Trophoblast cell (in vitro differentiated cells and primary cell): ENCODE data around the gene FYN.

Experiments
- DNase-seq, 2 donors: peaks; one replicate each; pipeline ENCODE4 v3.0.0-alpha.2; 2016
- H2AFZ ChIP-seq: 2 replicates; pipeline ENCODE4 v1.6.1; 2013; ENCODE audit warnings: low read length, moderate library complexity, mild to moderate bottlenecking; ENCODE audit not compliant: insufficient read depth, poor library complexity
- H2AK5ac ChIP-seq: 2 replicates; pipeline ENCODE4 v1.6.1; 2013; ENCODE audit warnings: mild to moderate bottlenecking, low read length
- H2BK120ac ChIP-seq: 2 replicates; pipeline ENCODE4 v1.6.1; 2013; ENCODE audit warnings: low read length, mild to moderate bottlenecking, moderate library complexity; ENCODE audit not compliant: insufficient read depth, poor library complexity
- H2BK12ac ChIP-seq: 2 replicates; pipeline ENCODE4 v1.6.1; 2013; ENCODE audit warnings: mild to moderate bottlenecking, low read length, moderate library complexity
- H2BK5ac ChIP-seq: 2 replicates; pipeline ENCODE4 v1.6.1; 2013; ENCODE audit warnings: low read length, low read depth, moderate library complexity, mild to moderate bottlenecking; ENCODE audit not compliant: poor library complexity
- H3K14ac ChIP-seq: 2 replicates; pipeline ENCODE4 v1.6.1; 2013; ENCODE audit warnings: mild to moderate bottlenecking, low read length
- H3K18ac ChIP-seq: 2 replicates; pipeline ENCODE4 v1.6.1; 2013; ENCODE audit warnings: mild to moderate bottlenecking, low read length
- H3K23ac ChIP-seq: 2 replicates; pipeline ENCODE4 v1.6.1; 2013; ENCODE audit warnings: low read length
- H3K27ac ChIP-seq: 2 replicates; pipeline ENCODE4 v1.5.1; 2013; ENCODE audit warnings: low read depth, mild to moderate bottlenecking, inconsistent platforms, low read length, moderate library complexity
- H3K27me3 ChIP-seq: 2 replicates; pipeline ENCODE4 v1.6.1; 2013; ENCODE audit warnings: inconsistent platforms, mild to moderate bottlenecking, low read length, moderate library complexity; ENCODE audit not compliant: insufficient read depth
- H3K36me3 ChIP-seq, 2 experiments: 1 replicate in 1 of 2; 2 replicates in 1 of 2; pipeline ENCODE4 v1.6.1; 2013; ENCODE audit warnings: low read length in 2 of 2, mild to moderate bottlenecking in 2 of 2, moderate library complexity in 1 of 2; ENCODE audit not compliant: insufficient read depth in 2 of 2, control insufficient read depth in 1 of 2
- H3K4ac ChIP-seq: 2 replicates; pipeline ENCODE4 v1.6.1; 2013; ENCODE audit warnings: low read depth, mild to moderate bottlenecking, low read length, moderate library complexity
- H3K4me1 ChIP-seq, 2 experiments: 1 replicate in 1 of 2; 2 replicates in 1 of 2; pipeline ENCODE4 v1.6.1; 2013; ENCODE audit warnings: low read length in 2 of 2, mild to moderate bottlenecking in 2 of 2, moderate library complexity in 1 of 2; ENCODE audit not compliant: insufficient read depth in 2 of 2, control insufficient read depth in 1 of 2
- H3K4me2 ChIP-seq: 2 replicates; pipeline ENCODE4 v1.6.1; 2013; ENCODE audit warnings: inconsistent platforms, mild to moderate bottlenecking, low read length, moderate library complexity
- H3K4me3 ChIP-seq: 2 replicates; pipeline ENCODE4 v1.5.1; 2013; ENCODE audit warnings: mild to moderate bottlenecking, low read depth, low read length, inconsistent platforms
- H3K79me1 ChIP-seq: one replicate; pipeline ENCODE4 v1.6.1; 2013; ENCODE audit warnings: low read length
- H3K79me2 ChIP-seq: 2 replicates; pipeline ENCODE4 v1.6.1; 2013; ENCODE audit warnings: low read length, mild to moderate bottlenecking; ENCODE audit not compliant: control insufficient read depth, insufficient read depth, poor library complexity
- H3K9ac ChIP-seq: 2 replicates; pipeline ENCODE4 v1.6.1; 2013; ENCODE audit warnings: mild to moderate bottlenecking, low read length
- H3K9me3 ChIP-seq: 2 replicates; pipeline ENCODE4 v1.6.1; 2013; ENCODE audit warnings: low read depth, mild to moderate bottlenecking, control low read depth, inconsistent platforms, low read length; ENCODE audit not compliant: insufficient read depth
- H4K12ac ChIP-seq: 2 replicates; pipeline ENCODE4 v1.6.1; 2013; ENCODE audit warnings: low read depth, mild to moderate bottlenecking, low read length, moderate library complexity
- H4K8ac ChIP-seq: 2 replicates; pipeline ENCODE4 v1.6.1; 2013; ENCODE audit warnings: low read depth, mild to moderate bottlenecking, low read length, moderate library complexity
- H4K91ac ChIP-seq: one replicate; pipeline ENCODE4 v1.6.1; 2013; ENCODE audit warnings: low read depth, mild to moderate bottlenecking, low read length, moderate library complexity
- WGBS: extraction: QIAGEN DNeasy Blood & Tissue Kit; methylation state at CpG from one replicate; pipeline ENCODE4 v1.1.7; 2013; ENCODE audit warnings: missing lambda C conversion rate; ENCODE audit not compliant: insufficient read length, insufficient coverage; ENCODE audit errors: extremely low coverage; 5-methylcytosine and 5-hydroxymethylcytosine counted together

FYN gene

GRCh38 chr6:111862741-111863140, 10.5 kb downstream of the FYN start:
- Histone ChIP-seq H3K4me1 (peaks cover 0 to 4% of the 10 kb centered on the region in 2 experiments), H3K36me3 (no peaks in the 10 kb centered on the region), H3K79me1 (no peaks in the 10 kb centered on the region), H3K27me3 (no peaks in the 10 kb centered on the region), H3K9me3 (no peaks in the 10 kb centered on the region), H3K27ac (no peak overlapping the region), H3K18ac (no peak overlapping the region), H3K14ac (no peak overlapping the region), H3K9ac (no peak overlapping the region), H3K4ac (no peak overlapping the region), H4K91ac (no peak overlapping the region), H3K79me2 (no peaks in the 10 kb centered on the region), H3K4me3 (no peak overlapping the region), H2BK12ac (no peak overlapping the region), H2AFZ (no peak overlapping the region), H2BK5ac (no peak overlapping the region), H3K23ac (no peak overlapping the region), H3K4me2 (no peak overlapping the region), H2BK120ac (no peak overlapping the region), H4K12ac (no peak overlapping the region), H2AK5ac (no peak overlapping the region), H4K8ac (no peak overlapping the region)
- DNase-seq: no peak
- WGBS: no CpG with 5 or more reads among the region's 6 CpGs

GRCh38 chr6:111862314-111862713, 10.9 kb downstream of the FYN start:
- Histone ChIP-seq H3K79me2 (no peaks in the 10 kb centered on the region), H2AK5ac (no peak overlapping the region), H3K27me3 (no peaks in the 10 kb centered on the region), H3K14ac (no peak overlapping the region), H4K8ac (no peak overlapping the region), H3K9me3 (no peaks in the 10 kb centered on the region), H3K4ac (no peak overlapping the region), H3K9ac (no peak overlapping the region), H2BK120ac (no peak overlapping the region), H4K91ac (no peak overlapping the region), H3K79me1 (no peaks in the 10 kb centered on the region), H3K18ac (no peak overlapping the region), H3K27ac (no peak overlapping the region), H3K4me1 (peaks cover 0 to 4% of the 10 kb centered on the region in 2 experiments), H2BK5ac (no peak overlapping the region), H3K4me2 (no peak overlapping the region), H4K12ac (no peak overlapping the region), H2BK12ac (no peak overlapping the region), H3K23ac (no peak overlapping the region), H3K4me3 (no peak overlapping the region), H2AFZ (no peak overlapping the region), H3K36me3 (no peaks in the 10 kb centered on the region)
- DNase-seq: no peak
- no CpG with 5 or more reads among the region's 5 CpGs for WGBS

DNA sequence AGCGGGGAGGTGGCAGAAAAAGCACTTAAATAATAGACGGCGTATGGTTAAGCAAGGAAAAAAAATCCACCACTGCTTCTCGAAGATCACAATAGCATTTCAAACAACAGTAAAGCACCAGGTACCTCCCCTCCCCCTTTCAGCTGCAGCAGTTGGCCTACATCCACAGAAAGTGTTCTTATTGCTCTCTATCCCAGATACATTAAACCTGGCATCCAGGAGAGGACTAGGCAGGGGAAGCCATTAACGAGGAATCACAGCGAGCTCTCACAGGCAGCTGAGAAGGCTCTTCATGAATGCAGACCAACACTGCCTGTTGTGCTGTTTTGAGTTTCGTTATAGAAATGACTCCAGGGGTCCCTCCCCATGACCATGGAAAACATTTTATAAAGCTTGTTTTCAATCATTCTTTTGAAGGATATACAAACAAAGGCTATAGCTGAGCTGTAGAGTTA, 11.8 kb downstream of the FYN start:
- no peak for DNase-seq
- Histone ChIP-seq H3K4me1 (no peaks in the 10 kb centered on the region), H4K91ac (no peak overlapping the region), H3K18ac (no peak overlapping the region), H3K23ac (no peak overlapping the region), H2AFZ (no peak overlapping the region), H3K9ac (no peak overlapping the region), H2BK12ac (no peak overlapping the region), H3K4me3 (no peak overlapping the region), H2AK5ac (no peak overlapping the region), H3K4ac (no peak overlapping the region), H4K8ac (no peak overlapping the region), H4K12ac (no peak overlapping the region), H3K27ac (no peak overlapping the region), H3K4me2 (no peak overlapping the region), H3K27me3 (no peaks in the 10 kb centered on the region), H3K79me1 (no peaks in the 10 kb centered on the region), H2BK5ac (no peak overlapping the region), H3K9me3 (no peaks in the 10 kb centered on the region), H3K14ac (no peak overlapping the region), H3K79me2 (no peaks in the 10 kb centered on the region), H3K36me3 (no peaks in the 10 kb centered on the region), H2BK120ac (no peak overlapping the region)
- no CpG with 5 or more reads among the region's 7 CpGs for WGBS

DNA sequence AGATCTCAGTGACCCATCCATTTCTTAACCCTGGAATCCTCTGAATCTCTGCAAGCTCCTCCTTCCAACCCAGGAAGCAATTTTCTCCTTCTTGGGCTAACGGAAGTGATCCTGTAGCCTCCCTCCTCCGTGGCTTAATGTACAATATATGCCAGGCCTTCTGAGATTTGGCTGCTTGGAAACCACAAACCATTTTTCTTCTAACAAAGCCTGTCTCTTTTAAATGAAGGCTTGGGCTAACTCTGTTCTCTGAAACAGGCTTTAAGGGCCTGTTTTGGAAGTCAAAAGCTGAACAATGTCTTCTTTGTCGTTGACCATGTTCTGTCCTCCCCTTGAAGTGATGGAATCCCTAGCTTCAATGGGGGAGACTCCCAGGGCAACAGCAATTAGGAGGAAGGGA, 14.9 kb downstream of the FYN start:
- Histone ChIP-seq H3K4me3 (no peak overlapping the region), H3K4me1 (peaks cover 0 to 1% of the 10 kb centered on the region in 2 experiments), H3K23ac (no peak overlapping the region), H3K27me3 (no peaks in the 10 kb centered on the region), H2AFZ (no peak overlapping the region), H3K27ac (no peak overlapping the region), H3K36me3 (no peaks in the 10 kb centered on the region), H3K79me1 (no peaks in the 10 kb centered on the region), H3K18ac (no peak overlapping the region), H3K4ac (no peak overlapping the region), H3K14ac (no peak overlapping the region), H2BK120ac (no peak overlapping the region), H3K9me3 (no peaks in the 10 kb centered on the region), H3K9ac (no peak overlapping the region), H3K79me2 (no peaks in the 10 kb centered on the region), H3K4me2 (no peak overlapping the region), H4K12ac (no peak overlapping the region), H2BK5ac (no peak overlapping the region), H4K8ac (no peak overlapping the region), H2AK5ac (no peak overlapping the region), H2BK12ac (no peak overlapping the region), H4K91ac (no peak overlapping the region)
- no CpG with 5 or more reads among the region's 3 CpGs for WGBS
- no peak for DNase-seq
